ENCODE data around the gene FABP1.

FABP1 gene

DNA sequence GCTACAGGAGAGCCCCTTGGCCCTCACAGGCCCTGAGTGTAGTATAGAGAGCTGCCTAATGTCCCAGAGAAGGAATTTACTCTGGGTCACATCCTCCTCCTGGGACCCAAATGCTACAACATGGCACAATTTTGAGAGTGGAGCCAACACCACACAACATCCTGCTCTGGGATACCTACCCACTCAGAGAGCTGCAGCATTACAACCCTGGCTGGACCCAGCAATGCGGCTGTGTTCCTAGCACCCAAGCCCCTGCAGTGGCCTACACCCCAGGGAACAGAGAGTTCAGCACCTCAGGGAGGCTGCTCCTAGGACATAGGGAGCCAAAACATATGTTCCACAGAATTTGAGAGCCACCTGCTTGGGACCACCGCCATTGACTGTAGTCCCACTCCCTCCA, 19.3 kb upstream of the FABP1 start:
- no peak overlapping the region for H3K27ac ChIP-seq
- TF ChIP-seq, protein P1, sequence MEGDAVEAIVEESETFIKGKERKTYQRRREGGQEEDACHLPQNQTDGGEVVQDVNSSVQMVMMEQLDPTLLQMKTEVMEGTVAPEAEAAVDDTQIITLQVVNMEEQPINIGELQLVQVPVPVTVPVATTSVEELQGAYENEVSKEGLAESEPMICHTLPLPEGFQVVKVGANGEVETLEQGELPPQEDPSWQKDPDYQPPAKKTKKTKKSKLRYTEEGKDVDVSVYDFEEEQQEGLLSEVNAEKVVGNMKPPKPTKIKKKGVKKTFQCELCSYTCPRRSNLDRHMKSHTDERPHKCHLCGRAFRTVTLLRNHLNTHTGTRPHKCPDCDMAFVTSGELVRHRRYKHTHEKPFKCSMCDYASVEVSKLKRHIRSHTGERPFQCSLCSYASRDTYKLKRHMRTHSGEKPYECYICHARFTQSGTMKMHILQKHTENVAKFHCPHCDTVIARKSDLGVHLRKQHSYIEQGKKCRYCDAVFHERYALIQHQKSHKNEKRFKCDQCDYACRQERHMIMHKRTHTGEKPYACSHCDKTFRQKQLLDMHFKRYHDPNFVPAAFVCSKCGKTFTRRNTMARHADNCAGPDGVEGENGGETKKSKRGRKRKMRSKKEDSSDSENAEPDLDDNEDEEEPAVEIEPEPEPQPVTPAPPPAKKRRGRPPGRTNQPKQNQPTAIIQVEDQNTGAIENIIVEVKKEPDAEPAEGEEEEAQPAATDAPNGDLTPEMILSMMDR (IDR thresholded peaks at IDR 0.05), result no peak
- no peak for TF ChIP-seq ZFX (IDR thresholded peaks at IDR 0.05; ENCODE audit: borderline replicate concordance)

GRCh38 chr2:88146590-88146989, 18.7 kb upstream of the FABP1 start:
- no peak overlapping the region for H3K27ac ChIP-seq
- TF ChIP-seq, protein P1 (IDR thresholded peaks at IDR 0.05), result no peak
- TF ChIP-seq ZFX (IDR thresholded peaks at IDR 0.05; ENCODE audit: borderline replicate concordance), result no peak

GRCh38 chr2:88144914-88145497, 17.1 kb upstream of the FABP1 start:
- no peak overlapping the region for H3K27ac ChIP-seq
- TF ChIP-seq, protein P1 (IDR thresholded peaks at IDR 0.05), result no peak
- TF ChIP-seq ZFX (IDR thresholded peaks at IDR 0.05; ENCODE audit: borderline replicate concordance), result no peak

DNA sequence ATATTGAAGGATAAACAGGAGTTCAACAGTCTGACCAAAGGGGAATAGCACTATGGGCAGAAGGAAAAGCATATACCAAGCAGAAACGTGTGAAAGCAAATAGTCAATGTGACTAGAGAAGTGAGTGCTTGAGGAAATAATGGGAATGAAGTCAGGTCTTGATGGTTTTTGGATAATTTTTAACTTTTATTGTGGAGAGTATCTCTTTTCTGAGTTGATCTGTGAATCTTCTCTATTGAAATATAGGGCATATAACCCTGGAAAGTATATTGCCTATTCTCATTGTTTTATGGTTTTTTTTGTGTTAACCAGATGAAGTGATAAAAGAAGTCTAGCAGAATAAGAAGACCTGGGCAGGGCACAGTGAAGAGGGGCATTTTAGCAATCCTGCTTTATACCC, 16.4 kb upstream of the FABP1 start:
- TF ChIP-seq, protein P1 (IDR thresholded peaks at IDR 0.05), result no peak
- TF ChIP-seq ZFX (IDR thresholded peaks at IDR 0.05; ENCODE audit: borderline replicate concordance), result no peak

DNA sequence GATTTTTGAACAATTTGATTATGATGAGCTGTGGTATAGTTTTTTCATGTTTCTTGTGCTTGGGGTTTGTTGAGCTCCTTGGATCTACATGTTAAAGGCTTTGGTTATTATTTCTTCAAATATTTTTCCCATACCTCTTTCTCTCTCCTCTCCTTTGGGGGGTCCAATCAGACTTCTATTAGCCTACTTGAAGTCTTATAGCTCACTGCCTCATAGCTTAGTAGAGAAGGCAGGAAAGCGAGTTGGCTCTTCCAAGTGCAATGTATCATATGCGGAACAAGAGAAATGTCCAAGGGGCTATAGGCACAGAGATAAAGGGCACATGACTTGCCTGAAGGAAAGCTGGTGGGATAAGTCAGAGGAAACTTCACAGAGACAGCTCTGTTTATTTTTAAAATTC, 14.1 kb upstream of the FABP1 start:
- TF ChIP-seq ZFX (IDR thresholded peaks at IDR 0.05; ENCODE audit: borderline replicate concordance), result no peak
- TF ChIP-seq, protein P1 (IDR thresholded peaks at IDR 0.05), result no peak
- H3K27ac ChIP-seq, result no peak overlapping the region

More for the DNA sequence above, 16.4 kb upstream of the FABP1 start:
- no peak overlapping the region for H3K27ac ChIP-seq

GRCh38 chr2:88139804-88140203, 11.9 kb upstream of the FABP1 start:
- TF ChIP-seq ZFX (IDR thresholded peaks at IDR 0.05; ENCODE audit: borderline replicate concordance), result no peak
- TF ChIP-seq, protein P1 (IDR thresholded peaks at IDR 0.05), result no peak

DNA sequence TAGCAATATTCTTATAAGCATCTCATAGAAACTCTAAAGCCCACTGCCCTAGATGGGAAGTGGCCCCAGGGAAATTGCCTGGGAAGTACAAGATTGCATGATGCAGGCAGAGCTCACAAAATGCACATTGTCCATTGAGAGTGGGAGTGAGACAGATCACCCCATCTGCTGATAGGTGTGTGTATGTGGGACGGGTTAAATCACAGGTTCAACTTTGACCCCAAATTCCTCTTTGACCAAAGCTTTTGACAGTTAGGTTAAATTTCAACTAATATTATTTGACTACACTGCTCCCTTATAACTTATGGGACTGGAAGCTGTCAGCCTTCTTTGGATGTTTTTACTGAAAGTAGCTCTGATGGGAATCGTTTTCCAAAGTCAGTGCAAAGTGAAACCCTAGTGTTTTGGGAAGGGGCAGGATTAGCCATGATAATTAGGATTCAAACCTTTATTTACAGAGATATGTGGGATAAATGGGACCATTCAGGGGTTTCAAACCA, 11.4 kb upstream of the FABP1 start:
- H3K27ac ChIP-seq, result no peak overlapping the region
- TF ChIP-seq ZFX (IDR thresholded peaks at IDR 0.05; ENCODE audit: borderline replicate concordance), result no peak
- TF ChIP-seq, protein P1 (IDR thresholded peaks at IDR 0.05), result no peak

More at GRCh38 chr2:88139804-88140203, 11.9 kb upstream of the FABP1 start:
- no peak overlapping the region for H3K27ac ChIP-seq

Measured in 22Rv1 (cell line).